GM19043 (cell line): ENCODE measurements around the gene SRCAP.
A peak's percentile ranks its signal among the peaks of the same experiment; 100 is the strongest.

Experiments used
- ATAC-seq: cut with Tn5 transposase; IDR thresholded peaks from one replicate; pipeline ENCODE4 v1.9.1; 2021; ENCODE audit warnings: low read depth; ENCODE audit not compliant: unreplicated experiment

SRCAP gene

DNA sequence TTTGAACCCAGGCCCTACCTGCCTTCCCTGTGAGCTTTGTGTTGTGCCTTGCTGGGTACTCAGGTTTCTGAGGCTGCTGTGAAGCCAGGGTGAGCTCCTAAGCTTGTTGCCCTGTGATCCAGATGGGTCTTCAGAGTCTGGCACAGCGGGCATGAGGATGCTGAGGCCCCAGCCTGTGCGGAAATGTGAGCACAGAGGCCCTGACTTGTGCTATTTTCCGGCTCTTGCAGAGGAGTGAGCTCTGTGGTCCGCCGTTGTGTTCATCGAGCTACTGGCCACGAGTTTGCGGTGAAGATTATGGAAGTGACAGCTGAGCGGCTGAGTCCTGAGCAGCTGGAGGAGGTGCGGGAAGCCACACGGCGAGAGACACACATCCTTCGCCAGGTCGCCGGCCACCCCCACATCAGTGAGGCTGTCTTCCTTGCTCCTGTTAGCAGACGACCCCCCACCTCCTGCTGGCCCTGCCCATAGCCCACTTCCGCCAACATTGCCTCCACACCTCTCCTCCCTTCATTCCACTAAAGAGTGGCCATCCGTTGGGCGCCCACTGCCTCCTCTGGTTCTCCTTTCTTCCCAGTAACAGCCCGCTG is 52.0 kb downstream of the SRCAP start:
- ATAC-seq: no peak

DNA sequence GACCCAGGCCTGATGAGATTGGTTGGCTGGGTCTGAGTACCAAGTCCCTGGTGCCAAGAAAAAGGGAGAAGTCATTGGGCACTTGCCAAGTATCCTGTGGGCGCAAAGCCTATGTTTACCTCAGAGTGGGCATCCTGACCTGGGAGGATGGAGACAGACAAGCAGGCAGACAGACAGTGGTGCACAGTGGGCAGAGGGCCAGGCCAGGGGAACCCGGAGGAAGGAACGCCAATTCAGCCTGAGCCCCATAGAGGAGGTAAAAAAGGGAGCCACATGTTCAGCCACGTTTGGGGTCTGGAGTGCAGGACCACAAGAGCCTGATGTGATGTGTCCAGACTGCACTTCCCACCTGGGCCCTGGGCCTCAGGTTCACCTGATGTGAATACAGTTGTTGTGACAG is 54.6 kb downstream of the SRCAP start:
- no peak for ATAC-seq

DNA sequence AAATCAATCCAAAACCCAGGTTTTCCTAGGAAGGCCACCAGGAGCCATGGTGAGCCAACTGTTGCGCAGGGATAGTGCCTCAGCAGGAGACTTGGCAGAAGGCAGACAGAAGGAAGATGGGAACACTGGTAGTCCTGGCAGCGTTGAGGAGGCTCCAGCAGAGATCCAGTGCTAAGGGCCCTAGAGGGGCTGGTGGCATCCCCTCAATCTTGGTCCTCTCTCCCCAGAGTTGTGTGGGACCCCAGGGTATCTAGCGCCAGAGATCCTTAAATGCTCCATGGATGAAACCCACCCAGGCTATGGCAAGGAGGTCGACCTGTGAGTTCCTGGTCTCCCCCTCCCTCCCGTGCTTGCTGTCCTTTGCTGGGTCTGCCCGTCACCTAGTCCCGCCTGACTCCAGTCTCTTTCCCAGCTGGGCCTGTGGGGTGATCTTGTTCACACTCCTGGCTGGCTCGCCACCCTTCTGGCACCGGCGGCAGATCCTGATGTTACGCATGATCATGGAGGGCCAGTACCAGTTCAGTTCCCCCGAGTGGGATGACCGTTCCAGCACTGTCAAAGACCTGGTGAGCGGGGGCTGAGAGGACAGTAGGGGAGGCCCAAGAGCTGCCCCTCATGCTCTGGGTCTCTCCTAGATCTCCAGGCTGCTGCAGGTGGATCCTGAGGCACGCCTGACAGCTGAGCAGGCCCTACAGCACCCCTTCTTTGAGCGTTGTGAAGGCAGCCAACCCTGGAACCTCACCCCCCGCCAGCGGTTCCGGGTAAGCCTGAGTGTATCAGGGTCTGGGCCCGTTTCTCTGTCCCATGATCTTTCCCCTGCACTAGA is 57.2 kb downstream of the SRCAP start:
- no peak for ATAC-seq

DNA sequence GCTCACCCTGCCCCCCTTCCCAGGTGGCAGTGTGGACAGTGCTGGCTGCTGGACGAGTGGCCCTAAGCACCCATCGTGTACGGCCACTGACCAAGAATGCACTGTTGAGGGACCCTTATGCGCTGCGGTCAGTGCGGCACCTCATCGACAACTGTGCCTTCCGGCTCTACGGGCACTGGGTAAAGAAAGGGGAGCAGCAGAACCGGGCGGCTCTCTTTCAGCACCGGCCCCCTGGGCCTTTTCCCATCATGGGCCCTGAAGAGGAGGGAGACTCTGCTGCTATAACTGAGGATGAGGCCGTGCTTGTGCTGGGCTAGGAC is 57.8 kb downstream of the SRCAP start:
- no peak for ATAC-seq

GRCh38 chr16:30757316-30757715 is 58.3 kb downstream of the SRCAP start:
- ATAC-seq: no peak

GRCh38 chr16:30758988-30759491 is 60.1 kb downstream of the SRCAP start:
- no peak for ATAC-seq

DNA sequence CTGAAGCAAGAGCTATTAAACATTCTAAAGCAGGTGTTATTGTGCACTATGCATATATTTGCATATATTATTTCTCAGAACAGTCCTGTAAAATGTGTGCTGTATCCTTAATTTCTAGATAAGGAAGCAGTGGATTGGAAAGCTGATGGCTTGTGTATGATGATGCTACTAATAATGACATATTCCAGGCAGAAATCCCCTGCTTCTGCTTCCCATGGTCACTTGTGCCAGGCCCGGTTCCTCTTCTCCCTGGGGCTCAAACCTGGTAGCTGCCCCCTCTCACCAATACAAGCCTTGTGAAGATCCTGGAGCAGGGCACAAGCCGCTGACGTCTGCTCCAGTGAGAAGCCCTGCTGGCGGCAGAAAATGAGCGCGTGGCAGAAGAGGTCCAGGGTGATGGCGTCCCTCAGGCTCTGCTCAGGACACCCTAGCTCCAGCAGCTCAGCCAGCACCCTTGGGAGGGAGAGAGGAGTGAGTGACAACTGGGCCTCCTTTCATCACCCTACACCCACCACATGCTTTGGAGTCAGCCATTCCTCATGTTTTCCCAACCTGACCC is 61.1 kb downstream of the SRCAP start:
- ATAC-seq: no peak

- ATAC-seq: no peak
Measured at GRCh38 chr16:30760577-30761426, 61.8 kb downstream of the SRCAP start.

DNA sequence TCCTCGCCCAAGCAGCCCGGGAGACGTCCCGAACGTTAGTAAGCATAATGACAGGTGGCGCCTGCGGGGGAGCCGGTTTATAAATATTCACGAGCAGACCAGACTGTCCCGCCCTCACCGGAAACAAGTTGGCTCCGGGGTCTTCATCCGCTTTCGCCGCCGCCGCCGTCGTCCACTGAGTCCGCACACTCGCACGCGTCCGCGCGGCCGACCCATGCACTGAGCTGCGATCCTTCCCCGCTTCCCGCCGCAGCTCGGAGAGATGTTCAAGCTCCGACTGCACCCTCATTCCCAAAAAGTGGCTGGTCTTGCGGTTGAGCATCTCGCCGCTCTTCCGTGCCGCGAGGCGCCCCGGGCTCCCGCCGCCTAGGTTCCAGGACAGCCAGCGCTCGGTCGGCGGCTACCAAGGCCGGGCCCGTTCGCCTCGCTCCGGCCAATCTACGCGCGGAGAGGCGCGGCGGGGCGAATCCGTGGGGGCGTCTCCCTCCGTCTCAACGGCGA is 62.5 kb downstream of the SRCAP start:
- ATAC-seq: peak; percentile 26

GRCh38 chr16:30761928-30762902 is 63.2 kb downstream of the SRCAP start, which contains the start of the genes CFAP119 and RNF40:
Gene CFAP119, minus strand, starts transcription at chr16:30762062. Its CDS starts 314 bp downstream, at chr16:30761748.
Gene RNF40, plus strand, starts transcription at chr16:30762322. Its CDS starts 224 bp downstream, at chr16:30762546.
- ATAC-seq: peak; percentile 78

- ATAC-seq: no peak
Measured at GRCh38 chr16:30762991-30763725, 64.2 kb downstream of the SRCAP start.

DNA sequence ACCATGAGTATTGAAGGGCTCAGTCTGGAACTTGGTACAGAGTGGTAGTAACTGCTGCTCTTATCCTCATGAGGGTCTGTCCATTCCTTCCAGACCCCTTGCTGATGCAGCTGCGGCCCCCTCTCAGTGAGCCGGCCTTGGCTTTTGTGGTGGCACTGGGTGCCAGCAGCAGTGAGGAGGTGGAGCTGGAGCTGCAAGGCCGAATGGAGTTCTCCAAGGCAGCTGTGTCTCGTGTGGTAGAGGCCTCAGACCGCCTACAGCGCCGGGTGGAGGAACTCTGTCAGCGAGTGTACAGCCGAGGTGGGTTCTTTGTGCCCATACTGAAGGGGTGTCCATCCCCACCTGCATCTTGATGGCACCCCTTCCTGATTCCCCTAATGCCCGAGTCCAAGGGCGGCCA is 65.1 kb downstream of the SRCAP start:
- ATAC-seq: no peak

DNA sequence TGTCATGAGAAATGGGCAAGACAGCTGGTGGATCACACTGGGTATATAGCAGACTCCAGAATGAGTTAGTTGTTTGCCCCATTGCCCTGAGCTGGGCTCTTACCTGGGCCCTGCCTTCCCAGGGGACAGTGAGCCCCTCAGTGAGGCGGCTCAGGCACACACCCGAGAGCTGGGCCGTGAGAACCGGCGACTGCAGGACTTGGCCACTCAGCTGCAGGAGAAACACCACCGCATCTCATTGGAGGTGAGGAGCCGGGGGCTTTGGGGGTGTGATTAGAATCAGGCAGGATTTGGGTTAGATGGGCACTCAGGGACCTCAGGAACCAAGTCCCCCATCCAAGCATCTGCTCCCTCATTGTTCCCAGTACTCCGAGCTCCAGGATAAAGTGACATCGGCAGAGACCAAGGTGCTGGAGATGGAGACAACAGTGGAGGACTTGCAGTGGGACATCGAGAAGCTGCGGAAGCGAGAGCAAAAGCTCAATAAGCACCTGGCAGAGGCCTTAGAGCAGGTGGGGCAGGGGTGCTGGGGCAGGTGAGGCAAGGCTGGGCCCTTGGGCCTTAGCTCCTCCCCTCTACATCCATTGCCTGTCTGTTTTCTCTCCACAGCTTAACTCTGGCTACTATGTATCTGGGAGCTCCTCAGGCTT is 66.0 kb downstream of the SRCAP start:
- no peak for ATAC-seq

GRCh38 chr16:30766206-30766932 is 67.4 kb downstream of the SRCAP start:
- no peak for ATAC-seq

DNA sequence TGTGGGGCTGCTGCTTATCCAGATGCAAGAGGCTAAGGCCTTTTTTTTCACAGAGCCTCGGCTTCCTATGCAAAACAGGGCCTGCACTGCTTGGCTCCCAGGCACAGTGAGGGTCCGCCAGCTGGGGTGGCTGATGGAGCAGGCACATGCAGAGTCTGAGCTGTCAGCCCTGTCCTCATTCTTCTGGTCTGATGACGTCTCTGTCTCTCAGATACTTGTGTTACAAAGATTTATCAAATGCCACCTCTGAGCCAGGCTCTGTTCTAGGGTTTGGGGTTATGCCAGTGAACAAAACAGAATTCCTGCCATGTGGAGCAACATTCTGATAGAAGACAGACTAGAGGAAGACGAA is 67.9 kb downstream of the SRCAP start:
- ATAC-seq: no peak

- ATAC-seq: no peak
Measured at GRCh38 chr16:30767767-30768465, 68.9 kb downstream of the SRCAP start.

DNA sequence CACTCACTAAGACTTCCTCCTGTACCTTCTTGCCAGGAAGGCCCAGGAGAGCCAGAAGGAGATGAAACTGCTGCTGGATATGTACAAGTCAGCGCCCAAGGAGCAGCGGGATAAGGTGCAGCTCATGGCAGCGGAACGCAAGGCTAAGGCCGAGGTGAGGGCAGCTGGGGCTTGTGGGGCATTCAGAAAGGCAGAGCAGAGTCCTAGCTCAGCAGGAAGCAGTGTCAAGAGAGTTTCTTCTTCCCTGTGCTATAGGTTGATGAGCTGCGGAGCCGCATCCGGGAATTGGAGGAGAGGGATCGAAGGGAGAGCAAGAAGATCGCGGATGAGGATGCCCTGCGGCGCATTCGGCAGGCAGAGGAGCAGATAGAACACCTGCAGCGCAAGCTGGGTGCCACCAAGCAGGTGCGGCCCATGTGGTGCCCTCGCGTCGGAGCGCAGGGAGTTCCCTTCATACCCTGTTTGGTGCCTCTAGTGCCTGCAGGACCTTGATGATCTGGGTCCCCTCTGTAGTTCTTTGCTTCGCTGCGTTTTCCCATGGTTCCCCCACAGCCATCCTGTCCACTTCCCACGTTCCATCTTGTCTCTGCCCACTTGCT is 69.7 kb downstream of the SRCAP start:
- no peak for ATAC-seq
